GM18870 (cell line): Measurements from ENCODE around the gene MDK.
A peak's percentile ranks its signal among the peaks of the same experiment; 100 is the strongest.

Experiments
- ATAC-seq: cut with Tn5 transposase; IDR thresholded peaks from one replicate; pipeline ENCODE4 v1.9.1; 2021; ENCODE audit warnings: moderate library complexity; ENCODE audit not compliant: unreplicated experiment

MDK gene

GRCh38 chr11:46347637-46348311 lies 33.7 kb upstream of the MDK start:
- ATAC-seq, result no peak

GRCh38 chr11:46348566-46349401 lies 32.7 kb upstream of the MDK start:
- ATAC-seq, result no peak

GRCh38 chr11:46350695-46351094 lies 30.8 kb upstream of the MDK start:
- no peak for ATAC-seq

- ATAC-seq, result no peak
Measured at GRCh38 chr11:46351148-46351547, 30.3 kb upstream of the MDK start.

GRCh38 chr11:46351606-46352005 lies 29.9 kb upstream of the MDK start:
- ATAC-seq, result no peak

- no peak for ATAC-seq
Measured at GRCh38 chr11:46352063-46352841, 29.2 kb upstream of the MDK start.

GRCh38 chr11:46353698-46354097 lies 27.8 kb upstream of the MDK start:
- ATAC-seq, result no peak

- no peak for ATAC-seq
Measured at GRCh38 chr11:46356924-46357482, 24.5 kb upstream of the MDK start.

- ATAC-seq, result no peak
Measured at GRCh38 chr11:46357483-46357936, 24.0 kb upstream of the MDK start.

- ATAC-seq, result no peak
Measured at GRCh38 chr11:46359953-46360352, 21.5 kb upstream of the MDK start.

GRCh38 chr11:46360878-46361277 lies 20.6 kb upstream of the MDK start:
- ATAC-seq, result peak; percentile 15

GRCh38 chr11:46361283-46362155 lies 19.9 kb upstream of the MDK start:
- ATAC-seq, result peak; percentile 73

GRCh38 chr11:46362156-46363030 lies 19.1 kb upstream of the MDK start:
- no peak for ATAC-seq

GRCh38 chr11:46363031-46363407 lies 18.4 kb upstream of the MDK start:
- ATAC-seq, result no peak

GRCh38 chr11:46363455-46364005 lies 17.9 kb upstream of the MDK start:
- ATAC-seq, result no peak

GRCh38 chr11:46364056-46364455 lies 17.4 kb upstream of the MDK start:
- no peak for ATAC-seq

GRCh38 chr11:46364791-46365190 lies 16.7 kb upstream of the MDK start:
- no peak for ATAC-seq

GRCh38 chr11:46366260-46366659 lies 15.2 kb upstream of the MDK start:
- ATAC-seq, result no peak

GRCh38 chr11:46366661-46367161 lies 14.8 kb upstream of the MDK start:
- no peak for ATAC-seq
